Fibroblast of lung (primary cell): Measurements from ENCODE around the gene LAPTM5.
"Not testable (repeated sequence)": the region's sequence is repeated elsewhere in the genome, so short reads cannot be mapped to it uniquely, and the experiment has no call there.

Source experiments
- CTCF ChIP-seq, 2 donors: IDR thresholded peaks in 1 of 2; conservative IDR thresholded peaks in 1 of 2; 1 replicate in 1 of 2; 2 replicates in 1 of 2; pipeline ENCODE4 v1.5.1; 2011 to 2012; ENCODE audit warnings: low read length in 2 of 2, control low read depth in 1 of 2, inconsistent platforms in 1 of 2, low read depth in 1 of 2, mild to moderate bottlenecking in 1 of 2
- EZH2 ChIP-seq: IDR thresholded peaks from 2 replicates; pipeline ENCODE4 v1.5.1; 2012; ENCODE audit warnings: low read length, control low read depth, mild to moderate bottlenecking; ENCODE audit errors: missing control alignments

GRCh38 chr1:30688516-30688915 lies 69.1 kb downstream of the LAPTM5 start:
- TF ChIP-seq CTCF (conservative IDR thresholded peaks at IDR 0.05 in 1 of 2, IDR thresholded peaks at IDR 0.05 in 1 of 2; ENCODE audit: low read depth in 1 of 2, low read length in 2 of 2); EZH2: not testable (repeated sequence)
